ENCODE measurements around the gene IL18R1. TPM values are rescaled to one million over a fixed set of nuclear protein-coding genes. Genes with fewer than 3 reads are reported as not detected.

The IL18R1 gene
- total and polyA plus RNA-seq, 11 donors: 0.50 to 4.3 (median 1.8) TPM

GRCh38 chr2:102366406-102367112 is 11.0 kb downstream of the IL18R1 start:
- no peaks in the 10 kb centered on the region for H3K4me1 ChIP-seq
- no peak for ATAC-seq
- H3K27me3 ChIP-seq: no peaks in the 10 kb centered on the region
- WGBS, 4 donors: 87 to 92% (median 89%) methylated on average over 3 of the region's 3 CpGs
- intact Hi-C loops (cut with DNase I): no loop called here
- H3K9me3 ChIP-seq: peaks cover 0 to 22% (median 14%) of the 10 kb centered on the region in 12 donors
- peak overlapping the region in 1 of 12 donors; percentile 73 for H3K27ac ChIP-seq
- H3K4me3 ChIP-seq: no peak overlapping the region
- no peak for DNase-seq
- peaks cover 0 to 17% (median 4%) of the 10 kb centered on the region in 9 donors for H3K36me3 ChIP-seq
- TF ChIP-seq CTCF (IDR thresholded peaks at IDR 0.05) (no peak), POLR2A (IDR thresholded peaks at IDR 0.05) (no peak)

GRCh38 chr2:102367331-102367971 is 11.9 kb downstream of the IL18R1 start:
- H3K27ac ChIP-seq: peak overlapping the region in 1 of 12 donors; percentile 73
- 80 to 86% (median 84%) methylated on average over 6 of the region's 6 CpGs for WGBS, 4 donors
- TF ChIP-seq CTCF (IDR thresholded peaks at IDR 0.05) (no peak), POLR2A (IDR thresholded peaks at IDR 0.05) (no peak)
- H3K36me3 ChIP-seq: peaks cover 0 to 17% (median 4%) of the 10 kb centered on the region in 9 donors
- peaks cover 0 to 22% (median 14%) of the 10 kb centered on the region in 12 donors for H3K9me3 ChIP-seq
- intact Hi-C loops (cut with DNase I): no loop called here
- ATAC-seq: no peak
- no peaks in the 10 kb centered on the region for H3K4me1 ChIP-seq
- no peak for DNase-seq
- H3K27me3 ChIP-seq: no peaks in the 10 kb centered on the region
- H3K4me3 ChIP-seq: no peak overlapping the region

- 79 to 88% (median 87%) methylated on average over 5 of the region's 5 CpGs for WGBS, 4 donors
- intact Hi-C loops (cut with DNase I): no loop called here
- DNase-seq: no peak
Measured at GRCh38 chr2:102368461-102369109, 13.0 kb downstream of the IL18R1 start.

More at GRCh38 chr2:102368461-102369109, 13.0 kb downstream of the IL18R1 start:
- Histone ChIP-seq H3K36me3 (peaks cover 0 to 17% (median 2%) of the 10 kb centered on the region in 9 donors), H3K27me3 (no peaks in the 10 kb centered on the region), H3K4me3 (no peak overlapping the region), H3K4me1 (no peaks in the 10 kb centered on the region), H3K27ac (peak overlapping the region in 1 of 12 donors; percentile 25), H3K9me3 (peaks cover 0 to 22% (median 14%) of the 10 kb centered on the region in 12 donors)
- no peak for TF ChIP-seq POLR2A (IDR thresholded peaks at IDR 0.05)
- no peak for TF ChIP-seq CTCF (IDR thresholded peaks at IDR 0.05)
- no peak for ATAC-seq
